Progenitor cell of endocrine pancreas (in vitro differentiated cells): ENCODE results near the gene SORT1. TPM values are rescaled to one million over a fixed set of nuclear protein-coding genes. Genes with fewer than 3 reads are reported as not detected.
"Not testable (repeated sequence)": the region's sequence is repeated elsewhere in the genome, so short reads cannot be mapped to it uniquely, and the experiment has no call there.

Source experiments
- DNase-seq: peaks from one replicate; pipeline ENCODE4 v3.0.0; 2021; ENCODE audit warnings: low spot score; ENCODE audit not compliant: unreplicated experiment
- H3K27ac Mint-ChIP-seq: 2 replicates; pipeline ENCODE4 v1.8.0; 2021; ENCODE audit warnings: mild to moderate bottlenecking, moderate library complexity, mixed read lengths
- H3K27me3 Mint-ChIP-seq: 2 replicates; pipeline ENCODE4 v1.8.0; 2021; ENCODE audit warnings: mixed read lengths
- H3K36me3 Mint-ChIP-seq: 2 replicates; pipeline ENCODE4 v1.8.0; 2022; ENCODE audit warnings: mixed read lengths; ENCODE audit not compliant: insufficient read depth
- H3K4me1 Mint-ChIP-seq: 2 replicates; pipeline ENCODE4 v1.8.0; 2021; ENCODE audit warnings: low read depth, mixed read lengths
- H3K4me3 Mint-ChIP-seq: 2 replicates; pipeline ENCODE4 v1.8.0; 2021; ENCODE audit warnings: low read depth, mild to moderate bottlenecking, moderate library complexity, mixed read lengths
- H3K9me3 Mint-ChIP-seq: 2 replicates; pipeline ENCODE4 v1.8.0; 2021; ENCODE audit warnings: low read depth, mixed read lengths
- CTCF ChIP-seq: fragments of 200-600 bp; sonication (generic); IDR thresholded peaks from one replicate; pipeline ENCODE4 v1.5.0; 2021; ENCODE audit warnings: antibody characterized with exemption, mild to moderate bottlenecking; ENCODE audit not compliant: unreplicated experiment
- total RNA-seq: library from RNA; stranded (reverse); gene quantifications from 2 replicates; pipeline ENCODE4 v1.2.1, GENCODE V29; 2021

Gene SORT1
- total RNA-seq, 1 donor from 2014 or later, result 110 TPM

GRCh38 chr1:109309347-109309746, 88.4 kb downstream of the SORT1 start:
- Mint-ChIP-seq H3K4me1 (peaks cover 17% of the 10 kb centered on the region), H3K4me3 (no peak overlapping the region), H3K36me3 (peaks cover 16% of the 10 kb centered on the region), H3K9me3 (no peaks in the 10 kb centered on the region), H3K27ac (no peak overlapping the region), H3K27me3 (no peaks in the 10 kb centered on the region)
- no peak for DNase-seq
- TF ChIP-seq CTCF, result no peak

GRCh38 chr1:109307274-109308021, 90.3 kb downstream of the SORT1 start:
- Mint-ChIP-seq H3K27ac (peak overlapping the region; percentile 80), H3K4me1 (peaks cover 17% of the 10 kb centered on the region), H3K4me3 (no peak overlapping the region), H3K27me3 (no peaks in the 10 kb centered on the region), H3K36me3 (peaks cover 6% of the 10 kb centered on the region), H3K9me3 (no peaks in the 10 kb centered on the region)
- DNase-seq, result no peak
- TF ChIP-seq CTCF, result no peak

GRCh38 chr1:109306832-109307273, 90.9 kb downstream of the SORT1 start, which contains the start of gene MYBPHL:
MYBPHL (minus strand) TSS chr1:109307011; CDS start chr1:109306991, 20 bp downstream.
- no peak for TF ChIP-seq CTCF
- H3K36me3 Mint-ChIP-seq, result peaks cover 4% of the 10 kb centered on the region
- DNase-seq, result no peak
- no peak within 1 kb of the TSS for H3K4me3 Mint-ChIP-seq
- H3K27ac Mint-ChIP-seq, result peak within 1 kb of the TSS; percentile 80
- H3K27me3 Mint-ChIP-seq, result no peaks in the 10 kb centered on the region
- no peaks in the 10 kb centered on the region for H3K9me3 Mint-ChIP-seq
- peaks cover 17% of the 10 kb centered on the region for H3K4me1 Mint-ChIP-seq

GRCh38 chr1:109305991-109306390, 91.7 kb downstream of the SORT1 start:
- DNase-seq, result not testable (repeated sequence)

GRCh38 chr1:109304226-109304920, 93.3 kb downstream of the SORT1 start:
- Mint-ChIP-seq H3K4me1 (peaks cover 17% of the 10 kb centered on the region), H3K36me3 (no peaks in the 10 kb centered on the region), H3K4me3 (no peak overlapping the region), H3K27ac (no peak overlapping the region), H3K9me3 (no peaks in the 10 kb centered on the region), H3K27me3 (peaks cover 4% of the 10 kb centered on the region)
- TF ChIP-seq CTCF, result no peak
- DNase-seq, result no peak

More at GRCh38 chr1:109305991-109306390, 91.7 kb downstream of the SORT1 start:
- Mint-ChIP-seq H3K4me1 (peaks cover 14% of the 10 kb centered on the region), H3K27ac (peak overlapping the region; percentile 76)
- not testable (repeated sequence) for H3K4me3 Mint-ChIP-seq, H3K9me3 Mint-ChIP-seq, H3K27me3 Mint-ChIP-seq, H3K36me3 Mint-ChIP-seq
